Activated CD8-positive, alpha-beta memory T cell treated with anti-CD3 and anti-CD28 coated beads, Interleukin-2, amount 10 ng/mL, durations not matched to agents 7 days and 5 days (primary cell): ENCODE data around the gene SAMD15. TPM values are rescaled to one million over a fixed set of nuclear protein-coding genes. Genes with fewer than 3 reads are reported as not detected.
"Not testable (repeated sequence)": the region's sequence is repeated elsewhere in the genome, so short reads cannot be mapped to it uniquely, and the experiment has no call there.

ENCODE experiments used
- ATAC-seq: fragments of 150-1000 bp; cut with Tn5 transposase; one replicate; pipeline ENCODE4 v1.10.0; 2021; ENCODE audit warnings: moderate library complexity
- CTCF ChIA-PET: fragments of 350-600 bp; sonication (Branson Sonifier 250); formaldehyde crosslinking; loops from one replicate; lab custom pipeline; 2021; ENCODE audit warnings: antibody characterized with exemption; lab: Charles Lee
- DNase-seq: peaks from one replicate; pipeline ENCODE4 v3.0.0-alpha.2; 2020
- H3K27ac Mint-ChIP-seq: one replicate; pipeline ENCODE4 v1.8.0; 2021; ENCODE audit warnings: mild to moderate bottlenecking, mixed read lengths
- H3K27me3 Mint-ChIP-seq: one replicate; pipeline ENCODE4 v1.8.0; 2021; ENCODE audit warnings: mixed read lengths
- H3K36me3 Mint-ChIP-seq: one replicate; pipeline ENCODE4 v1.8.0; 2021; ENCODE audit warnings: mild to moderate bottlenecking, mixed read lengths
- H3K4me1 Mint-ChIP-seq: one replicate; pipeline ENCODE4 v1.8.0; 2021; ENCODE audit warnings: mixed read lengths
- H3K4me3 Mint-ChIP-seq: one replicate; pipeline ENCODE4 v1.8.0; 2021; ENCODE audit warnings: mild to moderate bottlenecking, moderate library complexity, mixed read lengths
- H3K9me3 Mint-ChIP-seq: one replicate; pipeline ENCODE4 v1.8.0; 2022; ENCODE audit warnings: low read depth, mixed read lengths
- total RNA-seq, 2 experiments: library from RNA; stranded (reverse); gene quantifications; one replicate each; pipeline ENCODE4 v1.2.3, GENCODE V29; 2021

Gene SAMD15
- total RNA-seq, 2 experiments from 2014 or later: 0.12 to 0.14 TPM

DNA sequence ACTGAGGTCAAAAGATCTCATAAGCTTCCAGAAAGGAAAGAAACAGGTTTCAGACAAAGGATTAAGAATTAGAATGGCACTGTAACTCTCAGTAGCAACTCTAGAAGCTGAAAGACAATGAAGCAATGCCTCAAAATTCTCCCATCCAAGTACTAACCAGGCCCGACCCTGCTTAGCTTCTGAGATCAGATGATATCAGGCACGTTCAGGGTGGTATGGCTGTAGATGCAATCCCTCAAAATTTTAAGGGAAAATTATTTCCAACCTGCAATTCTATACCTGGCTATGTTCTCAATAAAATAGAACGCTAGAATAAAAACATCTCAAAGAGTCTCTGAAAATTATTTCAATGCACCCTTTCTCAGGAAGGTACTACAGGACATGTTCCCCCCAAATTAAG is 26.6 kb downstream of the SAMD15 start:
- no peak for ATAC-seq
- Mint-ChIP-seq H3K27me3 (no peaks in the 10 kb centered on the region), H3K36me3 (no peaks in the 10 kb centered on the region), H3K4me3 (no peak overlapping the region), H3K4me1 (peaks cover 16% of the 10 kb centered on the region), H3K27ac (no peak overlapping the region), H3K9me3 (no peaks in the 10 kb centered on the region)
- CTCF ChIA-PET: no interaction called here
- DNase-seq: no peak

DNA sequence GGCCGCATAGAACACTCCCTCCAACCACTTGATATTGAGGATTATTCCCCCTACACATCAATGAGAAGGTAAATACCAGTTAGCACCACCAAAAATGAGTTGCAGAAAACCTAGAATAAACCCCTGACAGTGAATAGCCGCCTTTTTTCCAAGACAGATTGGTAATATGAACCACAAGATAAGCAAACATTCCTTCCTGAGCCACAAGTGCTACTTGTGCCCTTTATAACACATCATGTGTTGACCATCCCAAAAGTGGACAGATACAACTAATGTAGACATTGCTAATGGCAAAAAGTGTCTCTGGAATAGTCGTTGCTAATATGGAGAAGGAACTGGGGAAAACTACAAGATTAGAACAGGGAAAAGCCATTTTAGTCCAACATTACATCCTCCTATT is 28.9 kb downstream of the SAMD15 start:
- CTCF ChIA-PET: interaction anchor here (0.6 to 1.0 kb wide), 2 partner anchors 14 to 21 kb away, joined by 3 to 4 read pairs; no protein-coding TSS in a partner anchor
- H3K4me3 Mint-ChIP-seq: no peak overlapping the region
- no peak for ATAC-seq
- no peak overlapping the region for H3K27ac Mint-ChIP-seq
- H3K9me3 Mint-ChIP-seq: no peaks in the 10 kb centered on the region
- peaks cover 16% of the 10 kb centered on the region for H3K4me1 Mint-ChIP-seq
- H3K27me3 Mint-ChIP-seq: no peaks in the 10 kb centered on the region
- DNase-seq: no peak
- H3K36me3 Mint-ChIP-seq: no peaks in the 10 kb centered on the region

DNA sequence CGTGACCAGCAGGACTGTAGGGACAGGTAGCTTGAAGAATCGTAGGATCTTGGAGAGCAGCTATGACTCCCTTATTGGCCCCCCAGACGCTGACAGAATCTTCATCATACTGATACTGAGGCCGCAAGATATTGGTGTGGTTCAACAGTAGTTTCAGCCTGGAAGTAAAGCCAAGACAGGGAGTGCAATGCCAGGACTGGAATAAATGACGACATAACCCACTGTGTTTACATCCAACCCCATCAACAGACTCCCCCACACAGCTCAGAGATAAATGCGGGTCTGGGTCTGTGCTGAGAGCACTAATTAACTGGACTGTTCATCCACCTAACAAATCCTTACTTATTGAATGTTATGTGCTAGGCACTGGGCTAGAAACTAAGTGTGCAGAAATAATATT is 29.5 kb downstream of the SAMD15 start:
- CTCF ChIA-PET: interaction anchor here (0.6 to 1.0 kb wide), 2 partner anchors 13 to 21 kb away, joined by 3 to 4 read pairs; no protein-coding TSS in a partner anchor
- no peaks in the 10 kb centered on the region for H3K9me3 Mint-ChIP-seq
- no peaks in the 10 kb centered on the region for H3K27me3 Mint-ChIP-seq
- H3K4me1 Mint-ChIP-seq: peaks cover 16% of the 10 kb centered on the region
- H3K27ac Mint-ChIP-seq: no peak overlapping the region
- peak; percentile 9 for ATAC-seq
- no peaks in the 10 kb centered on the region for H3K36me3 Mint-ChIP-seq
- no peak overlapping the region for H3K4me3 Mint-ChIP-seq
- DNase-seq: no peak

DNA sequence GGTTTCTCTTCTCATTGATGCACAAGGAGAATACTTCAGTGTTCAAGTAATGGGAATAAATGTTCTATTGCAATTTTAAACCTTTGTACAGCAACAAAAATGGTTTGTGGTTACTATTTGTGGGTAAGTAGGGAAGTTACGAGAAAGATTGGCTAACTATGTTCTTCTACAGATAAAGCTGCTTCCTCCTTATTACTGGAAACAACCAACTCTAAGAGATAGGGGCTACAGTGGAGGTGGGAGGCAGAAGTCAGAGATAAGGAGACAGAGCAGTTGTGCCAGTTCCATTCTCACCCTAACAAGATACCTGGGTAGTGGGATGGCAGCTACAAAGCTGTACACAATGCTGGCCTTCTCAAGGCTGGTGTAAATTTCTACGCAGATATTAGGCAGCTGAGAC is 30.0 kb downstream of the SAMD15 start:
- no peaks in the 10 kb centered on the region for H3K36me3 Mint-ChIP-seq
- DNase-seq (no peak), ATAC-seq (no peak)
- no peaks in the 10 kb centered on the region for H3K27me3 Mint-ChIP-seq
- H3K9me3 Mint-ChIP-seq: no peaks in the 10 kb centered on the region
- H3K4me3 Mint-ChIP-seq: no peak overlapping the region
- H3K4me1 Mint-ChIP-seq: peaks cover 16% of the 10 kb centered on the region
- no peak overlapping the region for H3K27ac Mint-ChIP-seq
- CTCF ChIA-PET: interaction anchor here (1.0 kb wide), 1 partner anchor 13 kb away, joined by 4 read pairs; no protein-coding TSS in a partner anchor

DNA sequence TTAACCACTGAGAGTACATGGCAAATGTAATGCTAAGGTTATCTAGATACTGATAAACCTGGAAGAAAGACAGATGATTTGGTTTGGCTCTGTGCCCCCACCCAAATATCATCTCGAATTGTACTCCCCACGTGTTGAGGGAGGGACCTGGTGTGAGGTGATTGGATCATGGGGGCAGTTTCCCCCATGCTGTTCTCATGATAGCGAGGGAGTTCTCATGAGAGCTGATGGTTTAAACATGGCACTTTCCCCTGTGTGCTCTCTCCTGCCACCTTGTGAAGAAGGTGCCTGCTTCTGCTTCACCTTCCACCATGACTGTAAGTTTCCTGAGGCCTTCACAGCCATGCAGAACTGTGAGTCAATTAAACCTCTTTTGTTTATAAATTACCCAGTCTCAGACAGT is 32.0 kb downstream of the SAMD15 start:
- no peak for ATAC-seq
- H3K4me1 Mint-ChIP-seq: peaks cover 16% of the 10 kb centered on the region
- no peaks in the 10 kb centered on the region for H3K27me3 Mint-ChIP-seq
- no peak overlapping the region for H3K27ac Mint-ChIP-seq
- DNase-seq: no peak
- CTCF ChIA-PET: no interaction called here
- H3K4me3 Mint-ChIP-seq: no peak overlapping the region
- no peaks in the 10 kb centered on the region for H3K9me3 Mint-ChIP-seq
- no peaks in the 10 kb centered on the region for H3K36me3 Mint-ChIP-seq

DNA sequence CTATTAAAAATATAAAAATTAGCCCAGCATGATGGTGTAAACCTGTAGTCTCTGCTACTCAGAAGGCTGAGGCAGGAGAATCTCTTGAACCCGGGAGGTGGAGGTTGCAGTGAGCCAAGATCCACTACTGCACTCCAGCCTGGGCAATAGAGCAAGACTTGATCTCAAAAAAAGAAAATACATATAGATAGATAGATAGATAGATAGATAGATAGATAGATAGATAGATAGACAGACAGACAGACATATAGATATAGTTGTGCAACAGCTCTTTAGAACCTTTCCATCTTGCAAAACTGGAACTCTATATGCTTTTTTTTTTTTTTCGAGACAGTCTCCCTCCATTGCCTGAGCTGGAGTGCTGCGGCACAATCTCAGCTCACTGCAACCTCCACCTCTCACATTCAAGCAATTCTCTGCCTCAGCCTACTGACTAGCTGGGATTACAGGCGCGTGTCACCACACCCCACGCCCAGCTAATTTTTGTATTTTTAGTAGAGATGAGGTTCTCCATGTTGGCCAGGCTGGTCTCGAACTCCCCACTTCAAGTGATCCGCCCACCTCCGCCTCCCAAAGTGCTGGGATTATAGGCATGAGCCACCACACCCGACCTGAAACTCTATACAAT is 38.3 kb downstream of the SAMD15 start:
- CTCF ChIA-PET: interaction anchor here (1.3 kb wide), 1 partner anchor 45 kb away, joined by 3 read pairs; no protein-coding TSS in a partner anchor
- not testable (repeated sequence) for H3K27me3 Mint-ChIP-seq, H3K4me3 Mint-ChIP-seq, DNase-seq, ATAC-seq, H3K9me3 Mint-ChIP-seq, H3K27ac Mint-ChIP-seq, H3K36me3 Mint-ChIP-seq, H3K4me1 Mint-ChIP-seq

DNA sequence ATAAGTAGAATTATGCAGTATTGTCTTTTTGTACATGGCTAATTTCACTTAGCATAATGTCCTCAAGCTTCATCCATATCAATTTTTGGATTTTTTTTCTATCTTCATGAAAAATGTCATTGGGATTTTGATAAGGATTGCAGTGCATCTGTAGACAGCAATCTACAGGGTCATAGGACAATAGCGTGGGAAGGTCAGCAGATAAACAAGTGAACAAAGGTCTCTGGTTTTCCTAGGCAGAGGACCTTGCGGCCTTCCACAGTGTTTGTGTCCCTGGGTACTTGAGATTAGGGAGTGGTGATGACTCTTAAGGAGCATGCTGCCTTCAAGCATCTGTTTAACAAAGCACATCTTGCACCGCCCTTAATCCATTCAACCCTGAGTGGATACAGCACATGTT is 38.9 kb downstream of the SAMD15 start:
- H3K4me1 Mint-ChIP-seq, DNase-seq, H3K27ac Mint-ChIP-seq, H3K27me3 Mint-ChIP-seq, CTCF ChIA-PET, H3K9me3 Mint-ChIP-seq, ATAC-seq, H3K4me3 Mint-ChIP-seq: not testable (repeated sequence)
- peaks cover 12% of the 10 kb centered on the region for H3K36me3 Mint-ChIP-seq

DNA sequence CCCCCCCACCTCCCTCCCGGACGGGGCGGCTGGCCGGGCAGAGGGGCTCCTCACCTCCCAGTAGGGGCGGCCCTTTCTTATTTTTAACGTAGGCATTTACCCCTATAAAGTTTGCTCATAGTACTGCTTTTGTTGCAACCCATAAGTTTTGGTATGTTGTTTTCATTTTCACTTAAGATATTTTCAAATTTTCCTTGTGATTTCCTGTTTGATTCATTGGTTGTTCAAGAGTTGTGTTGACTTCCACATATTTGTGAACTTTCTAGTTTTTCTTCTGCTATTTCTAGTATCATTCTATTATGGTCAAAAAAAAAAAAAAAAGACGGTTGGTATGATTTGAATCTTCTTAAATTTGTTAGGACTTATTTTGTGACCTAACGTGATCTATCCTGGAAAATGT is 39.7 kb downstream of the SAMD15 start:
- no peaks in the 10 kb centered on the region for H3K27me3 Mint-ChIP-seq
- peaks cover 6% of the 10 kb centered on the region for H3K9me3 Mint-ChIP-seq
- no peaks in the 10 kb centered on the region for H3K4me1 Mint-ChIP-seq
- ATAC-seq (no peak), DNase-seq (no peak)
- no peak overlapping the region for H3K27ac Mint-ChIP-seq
- peaks cover 19% of the 10 kb centered on the region for H3K36me3 Mint-ChIP-seq
- CTCF ChIA-PET: no interaction called here
- H3K4me3 Mint-ChIP-seq: no peak overlapping the region

DNA sequence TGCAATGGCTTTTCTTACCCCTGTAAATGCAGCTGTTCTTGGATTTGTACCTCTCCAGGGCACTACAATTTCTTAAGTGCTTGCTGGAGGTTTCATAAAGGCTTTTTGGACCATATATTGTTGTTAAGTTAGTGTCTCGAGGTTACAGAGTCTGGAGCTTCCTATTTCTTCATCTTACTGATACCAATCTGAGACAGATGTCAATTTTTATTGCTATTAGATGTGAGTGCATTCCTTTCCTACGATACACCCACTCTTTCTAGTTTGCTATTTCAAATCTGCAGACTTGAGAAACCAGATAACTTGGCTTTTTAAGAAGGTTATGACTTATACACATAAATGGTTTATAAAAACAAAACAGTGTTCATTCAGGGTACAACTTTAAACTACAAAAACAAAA is 44.0 kb downstream of the SAMD15 start:
- Mint-ChIP-seq H3K9me3 (peaks cover 6% of the 10 kb centered on the region), H3K4me1 (no peaks in the 10 kb centered on the region), H3K36me3 (peaks cover 43% of the 10 kb centered on the region), H3K4me3 (no peak overlapping the region), H3K27me3 (no peaks in the 10 kb centered on the region), H3K27ac (no peak overlapping the region)
- DNase-seq (no peak), ATAC-seq (no peak)
- CTCF ChIA-PET: no interaction called here

DNA sequence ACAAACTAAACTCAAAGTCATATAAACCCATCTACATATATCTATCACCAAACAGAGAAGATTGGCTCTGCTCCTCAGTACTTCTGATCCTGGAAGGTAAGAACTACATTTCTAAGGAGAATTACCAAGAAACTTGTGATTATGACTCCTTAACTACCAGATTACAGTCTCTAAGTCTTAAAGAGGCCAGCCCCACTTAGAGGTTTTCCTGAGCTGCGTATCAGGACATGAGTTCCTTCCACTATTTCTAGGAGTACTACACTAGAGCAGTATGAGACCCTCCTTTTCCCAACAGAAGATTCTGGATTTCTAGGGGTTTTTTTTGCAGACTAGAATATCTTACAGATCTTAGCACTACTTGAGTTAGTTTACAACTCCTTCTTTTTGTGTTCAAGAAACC is 46.2 kb downstream of the SAMD15 start, which contains the start of gene NOXRED1:
Gene NOXRED1 (minus strand): TSS at position 101 of the 400 bp plus-strand sequence. CDS start 634 bp downstream, outside the sequence.
- no peak within 1 kb of the TSS for H3K4me3 Mint-ChIP-seq
- H3K4me1 Mint-ChIP-seq: no peaks in the 10 kb centered on the region
- DNase-seq (no peak), ATAC-seq (no peak)
- no peak within 1 kb of the TSS for H3K27ac Mint-ChIP-seq
- peaks cover 6% of the 10 kb centered on the region for H3K9me3 Mint-ChIP-seq
- CTCF ChIA-PET: no interaction called here
- no peaks in the 10 kb centered on the region for H3K27me3 Mint-ChIP-seq
- peaks cover 62% of the 10 kb centered on the region for H3K36me3 Mint-ChIP-seq

DNA sequence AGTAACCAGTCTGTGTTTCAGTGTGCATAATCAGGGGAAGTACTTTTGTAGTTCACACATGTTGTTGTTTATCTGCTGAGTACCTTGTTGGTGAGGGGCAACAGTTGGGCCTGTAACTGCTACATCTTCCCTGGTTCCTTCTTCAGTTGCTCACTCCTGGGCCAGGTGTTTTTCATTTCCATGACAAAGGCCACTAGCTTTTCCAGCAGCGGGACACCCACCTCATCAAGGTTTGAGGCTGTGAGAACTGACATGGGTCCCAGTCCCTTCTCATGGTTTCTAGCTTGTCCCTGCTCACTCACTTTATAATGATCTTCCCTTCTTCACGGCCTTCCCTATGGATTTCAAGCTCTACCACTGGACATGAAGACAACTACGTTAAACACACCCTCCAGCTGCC is 47.7 kb downstream of the SAMD15 start:
- H3K36me3 Mint-ChIP-seq: peaks cover 68% of the 10 kb centered on the region
- H3K9me3 Mint-ChIP-seq: peaks cover 3% of the 10 kb centered on the region

DNA sequence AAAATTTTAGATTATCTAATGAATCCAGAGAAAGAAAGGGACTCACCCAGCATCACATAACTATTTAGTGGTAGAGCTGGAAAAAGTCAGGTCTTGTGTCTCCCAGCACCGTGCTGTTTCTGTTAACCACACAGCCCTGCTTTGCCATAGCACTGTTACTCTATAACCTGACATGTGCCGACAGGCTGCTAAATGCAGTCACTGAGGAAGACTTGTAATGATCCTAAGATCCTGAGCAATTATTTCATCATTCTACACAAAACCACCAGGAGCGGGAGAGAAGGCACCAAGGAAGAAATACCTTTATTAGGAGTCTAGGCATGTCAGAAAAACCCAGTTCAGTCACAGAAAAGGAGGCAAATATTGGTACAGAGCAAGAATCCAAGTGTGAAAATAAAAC is 49.2 kb downstream of the SAMD15 start:
- Mint-ChIP-seq H3K4me1 (no peaks in the 10 kb centered on the region), H3K27me3 (no peaks in the 10 kb centered on the region), H3K36me3 (peaks cover 68% of the 10 kb centered on the region), H3K27ac (no peak overlapping the region), H3K4me3 (no peak overlapping the region), H3K9me3 (no peaks in the 10 kb centered on the region)
- DNase-seq (no peak), ATAC-seq (no peak)
- CTCF ChIA-PET: no interaction called here

More for the DNA sequence above, 47.7 kb downstream of the SAMD15 start:
- CTCF ChIA-PET: no interaction called here
- DNase-seq (no peak), ATAC-seq (no peak)
- H3K27ac Mint-ChIP-seq: no peak overlapping the region
- H3K4me1 Mint-ChIP-seq: no peaks in the 10 kb centered on the region
- no peaks in the 10 kb centered on the region for H3K27me3 Mint-ChIP-seq
- H3K4me3 Mint-ChIP-seq: no peak overlapping the region

DNA sequence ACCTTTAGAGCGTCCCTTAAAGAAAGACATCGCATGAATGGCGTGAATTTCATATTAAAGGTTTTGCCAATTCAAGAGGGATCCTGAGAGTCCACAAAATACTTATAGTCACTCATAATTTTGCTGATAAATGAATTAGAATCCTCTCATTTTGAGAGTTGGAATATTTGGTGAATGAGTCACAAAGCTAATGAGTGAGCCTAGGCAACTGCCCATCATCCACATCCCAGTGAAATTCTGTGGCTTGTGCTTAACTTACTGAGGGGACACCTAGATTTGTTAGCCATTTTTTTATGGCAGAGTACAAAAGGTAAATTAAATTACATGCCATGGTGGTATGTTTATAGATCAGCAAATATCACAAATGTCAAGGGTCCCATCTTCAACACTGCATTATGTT is 58.9 kb downstream of the SAMD15 start:
- Mint-ChIP-seq H3K27ac (no peak overlapping the region), H3K9me3 (no peaks in the 10 kb centered on the region), H3K4me3 (no peak overlapping the region), H3K4me1 (no peaks in the 10 kb centered on the region), H3K27me3 (no peaks in the 10 kb centered on the region), H3K36me3 (peaks cover 25% of the 10 kb centered on the region)
- DNase-seq: no peak
- no peak for ATAC-seq
- CTCF ChIA-PET: no interaction called here

DNA sequence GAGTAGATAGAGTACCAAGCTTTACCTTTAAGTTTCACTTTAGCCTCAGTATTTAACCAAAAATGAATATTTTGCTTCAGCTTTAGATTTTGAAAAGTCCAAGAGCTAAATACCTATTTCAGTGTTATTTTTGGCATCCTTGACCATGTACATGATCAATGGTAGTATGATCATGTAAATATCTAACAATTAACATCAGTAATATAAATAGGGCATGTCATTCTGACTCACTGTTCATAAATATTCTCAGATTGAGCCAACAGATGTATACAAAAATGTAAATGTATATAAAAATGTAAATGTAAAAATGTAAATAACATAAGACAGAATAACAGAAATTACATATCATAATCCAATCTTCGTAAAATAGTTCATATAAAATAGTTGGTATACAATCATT is 61.4 kb downstream of the SAMD15 start:
- H3K36me3 Mint-ChIP-seq: peaks cover 28% of the 10 kb centered on the region
- H3K9me3 Mint-ChIP-seq: no peaks in the 10 kb centered on the region
- no peak overlapping the region for H3K27ac Mint-ChIP-seq
- ATAC-seq (no peak), DNase-seq (no peak)
- H3K27me3 Mint-ChIP-seq: no peaks in the 10 kb centered on the region
- CTCF ChIA-PET: interaction anchor here (0.6 to 1.4 kb wide), 2 partner anchors 11 to 62 kb away, joined by 3 to 4 read pairs; no protein-coding TSS in a partner anchor
- H3K4me1 Mint-ChIP-seq: no peaks in the 10 kb centered on the region
- H3K4me3 Mint-ChIP-seq: no peak overlapping the region
